Neutrophil (primary cell): ENCODE measurements around the gene EHMT1.
"Not testable (repeated sequence)": the region's sequence is repeated elsewhere in the genome, so short reads cannot be mapped to it uniquely, and the experiment has no call there.

Experiments
- H3K27ac ChIP-seq: fragments of 200-600 bp; sonication (generic); 2 replicates; pipeline ENCODE4 v1.5.1; 2016; ENCODE audit warnings: mild to moderate bottlenecking, moderate library complexity
- H3K27me3 ChIP-seq: fragments of 200-600 bp; sonication (generic); 2 replicates; pipeline ENCODE4 v1.6.0; 2016; ENCODE audit warnings: mild to moderate bottlenecking
- H3K36me3 ChIP-seq: fragments of 200-600 bp; sonication (generic); 2 replicates; pipeline ENCODE4 v1.5.1; 2017
- H3K4me1 ChIP-seq, 2 experiments: fragments of 200-600 bp in 1 of 2; sonication (generic) in 1 of 2; 1 replicate in 1 of 2; 2 replicates in 1 of 2; pipeline versions ENCODE4 v1.5.1 to v1.6.1; 2013 to 2016; ENCODE audit warnings: low read depth in 1 of 2, low read length in 1 of 2, mild to moderate bottlenecking in 1 of 2, moderate library complexity in 1 of 2; ENCODE audit not compliant: control insufficient read depth in 1 of 2, insufficient read depth in 1 of 2
- H3K4me3 ChIP-seq, 2 experiments: fragments of 200-600 bp in 1 of 2; sonication (generic) in 1 of 2; 1 replicate in 1 of 2; 2 replicates in 1 of 2; pipeline ENCODE4 v1.5.1; 2013 to 2016; ENCODE audit warnings: low read depth in 1 of 2, low read length in 1 of 2, mild to moderate bottlenecking in 1 of 2, moderate library complexity in 1 of 2
- H3K9me3 ChIP-seq: fragments of 200-600 bp; sonication (generic); 2 replicates; pipeline ENCODE4 v1.5.1; 2016
- CTCF ChIP-seq: fragments of 200-600 bp; sonication (generic); IDR thresholded peaks from 2 replicates; pipeline ENCODE4 v1.5.1; 2016; ENCODE audit warnings: antibody characterized with exemption

The EHMT1 gene

DNA sequence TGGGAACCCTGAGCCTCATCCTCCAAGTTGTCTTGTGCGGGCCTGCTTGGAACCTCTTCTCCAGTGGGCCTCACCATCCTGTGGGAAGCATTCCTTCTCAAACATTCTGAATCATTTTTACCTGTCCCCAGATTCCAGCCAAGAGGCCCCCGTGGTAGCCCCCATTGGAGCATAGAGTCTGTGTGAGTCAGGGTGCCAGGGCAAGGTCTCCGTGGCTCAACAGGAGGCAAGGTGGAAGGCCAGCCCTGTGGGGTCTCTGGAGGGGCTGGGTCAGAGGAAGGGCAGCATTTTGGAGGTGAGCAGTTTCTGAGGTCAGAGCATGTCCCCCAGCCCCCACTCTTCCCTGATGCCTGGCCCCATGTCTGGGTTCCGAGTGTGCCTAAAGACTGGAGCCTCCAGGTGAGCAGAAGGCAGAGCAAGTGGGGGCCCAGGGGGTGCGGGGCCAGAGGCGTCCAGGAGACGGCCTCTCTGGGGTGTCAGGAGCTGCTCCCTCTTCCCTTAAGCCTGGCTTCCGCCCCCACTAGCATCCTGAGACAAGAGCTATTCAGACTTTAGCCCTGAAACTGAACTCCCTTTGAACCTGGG is 260.9 kb downstream of the EHMT1 start:
- no peak overlapping the region for H3K27ac ChIP-seq
- H3K4me1 ChIP-seq, result no peaks in the 10 kb centered on the region
- no peaks in the 10 kb centered on the region for H3K36me3 ChIP-seq
- no peak overlapping the region for H3K4me3 ChIP-seq
- TF ChIP-seq CTCF, result no peak
- no peaks in the 10 kb centered on the region for H3K9me3 ChIP-seq
- peaks cover 60% of the 10 kb centered on the region for H3K27me3 ChIP-seq

DNA sequence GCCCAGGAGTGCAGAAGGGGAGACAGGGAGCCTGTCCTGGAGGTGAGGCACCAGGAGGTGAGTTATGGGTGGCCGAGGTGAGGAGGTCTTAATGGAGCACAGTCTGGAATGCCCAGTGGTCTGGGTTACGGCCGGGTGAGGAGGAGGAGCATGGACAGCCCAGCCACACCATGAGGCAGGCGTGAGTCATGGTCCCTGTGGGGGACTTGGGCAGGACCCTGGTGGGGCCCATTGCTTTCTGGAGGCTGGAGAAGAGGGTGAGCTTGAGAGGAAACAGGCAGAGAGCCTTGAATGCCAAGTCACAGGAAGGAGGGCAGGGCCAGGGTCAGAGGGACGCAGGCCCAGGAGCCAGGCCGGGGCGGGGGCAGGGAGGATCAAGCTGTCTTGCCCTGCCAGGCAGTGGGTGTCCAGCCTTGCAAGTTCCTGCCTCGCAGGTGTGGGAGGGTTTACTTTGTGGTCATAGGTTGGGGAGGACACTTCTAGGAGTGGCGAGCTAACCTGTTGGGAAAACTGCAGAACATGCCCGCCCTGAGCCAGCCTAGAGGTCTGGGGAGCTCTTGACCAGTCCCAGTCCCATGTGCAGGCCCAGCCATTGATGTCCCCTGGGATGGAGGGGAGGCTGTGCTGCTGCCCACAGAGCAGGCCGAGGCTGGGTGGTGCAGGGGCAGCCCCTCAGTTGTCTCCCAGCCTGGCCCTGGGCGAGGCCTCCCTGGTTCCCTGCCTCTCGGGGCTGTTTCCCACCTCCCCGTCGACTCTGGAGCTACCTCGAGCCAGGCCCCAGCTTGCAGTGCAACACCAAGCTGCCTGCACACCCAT is 261.6 kb downstream of the EHMT1 start:
- Histone ChIP-seq H3K27ac (no peak overlapping the region), H3K27me3 (peaks cover 52% of the 10 kb centered on the region), H3K9me3 (no peaks in the 10 kb centered on the region), H3K36me3 (no peaks in the 10 kb centered on the region), H3K4me3 (no peak overlapping the region), H3K4me1 (no peaks in the 10 kb centered on the region)
- no peak for TF ChIP-seq CTCF

DNA sequence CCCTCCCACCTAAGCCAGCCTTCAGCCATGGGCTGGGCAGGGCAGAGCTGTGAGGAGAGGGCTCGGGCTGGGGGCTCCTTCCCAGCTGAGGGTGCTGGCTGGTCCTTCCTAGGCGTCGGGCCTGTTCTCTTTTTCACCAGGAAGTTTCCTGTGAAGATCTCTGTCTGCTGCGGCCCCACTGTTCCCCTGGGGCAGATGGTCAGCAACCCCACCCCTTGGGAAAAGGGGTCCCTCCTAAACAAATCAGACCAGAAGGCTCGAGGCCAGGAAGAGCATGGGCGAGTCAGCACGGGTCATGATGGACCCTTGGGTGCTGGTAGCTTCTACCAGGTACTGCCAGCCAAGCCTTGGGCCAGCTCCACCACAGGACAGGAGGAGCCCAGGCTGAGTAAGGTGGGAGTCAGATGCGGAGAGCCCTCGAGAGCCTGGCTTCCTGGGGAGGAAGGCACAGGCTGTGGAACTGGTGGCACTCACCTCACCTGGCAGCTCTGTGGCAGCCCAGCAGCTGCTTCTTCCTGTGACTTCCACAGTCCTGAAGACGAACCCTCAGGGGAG is 262.2 kb downstream of the EHMT1 start:
- no peak overlapping the region for H3K27ac ChIP-seq
- H3K4me1 ChIP-seq, result no peaks in the 10 kb centered on the region
- no peaks in the 10 kb centered on the region for H3K9me3 ChIP-seq
- H3K4me3 ChIP-seq, result no peak overlapping the region
- H3K27me3 ChIP-seq, result peaks cover 46% of the 10 kb centered on the region
- H3K36me3 ChIP-seq, result no peaks in the 10 kb centered on the region
- TF ChIP-seq CTCF, result no peak

- H3K36me3 ChIP-seq, result no peaks in the 10 kb centered on the region
- no peaks in the 10 kb centered on the region for H3K9me3 ChIP-seq
- H3K4me1 ChIP-seq, result no peaks in the 10 kb centered on the region
- H3K27ac ChIP-seq, result no peak overlapping the region
- no peak for TF ChIP-seq CTCF
- no peak overlapping the region for H3K4me3 ChIP-seq
- peaks cover 38% of the 10 kb centered on the region for H3K27me3 ChIP-seq
These were observed 263.0 kb downstream of the EHMT1 start for GRCh38 chr9:137881591-137882505.

GRCh38 chr9:137882506-137882821 is 263.7 kb downstream of the EHMT1 start:
- no peaks in the 10 kb centered on the region for H3K4me1 ChIP-seq
- H3K9me3 ChIP-seq, result no peaks in the 10 kb centered on the region
- no peak for TF ChIP-seq CTCF
- no peaks in the 10 kb centered on the region for H3K36me3 ChIP-seq
- H3K27ac ChIP-seq, result no peak overlapping the region
- H3K27me3 ChIP-seq, result peaks cover 31% of the 10 kb centered on the region
- H3K4me3 ChIP-seq, result no peak overlapping the region

DNA sequence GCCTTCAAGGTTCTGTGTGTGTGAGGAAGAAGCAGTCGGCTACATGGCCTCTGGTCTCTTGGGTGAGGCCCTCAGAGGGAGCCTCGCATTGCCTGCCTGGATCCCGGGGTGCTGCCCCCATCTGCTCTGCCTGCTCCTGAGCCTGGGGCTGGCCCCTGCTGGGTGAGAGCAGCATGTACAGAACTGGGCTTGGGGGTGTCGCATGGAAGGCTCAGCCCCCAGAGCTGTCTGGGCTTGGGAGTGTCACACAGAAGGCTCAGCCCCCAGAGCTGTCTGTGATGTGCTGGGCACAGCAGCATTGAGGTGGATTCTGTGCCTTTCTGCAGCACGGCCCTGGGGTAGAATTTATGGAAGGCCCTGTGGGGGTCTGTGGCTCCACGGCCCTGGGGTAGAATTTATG is 265.2 kb downstream of the EHMT1 start:
- not testable (repeated sequence) for H3K36me3 ChIP-seq
- peaks cover 20% of the 10 kb centered on the region for H3K27me3 ChIP-seq

DNA sequence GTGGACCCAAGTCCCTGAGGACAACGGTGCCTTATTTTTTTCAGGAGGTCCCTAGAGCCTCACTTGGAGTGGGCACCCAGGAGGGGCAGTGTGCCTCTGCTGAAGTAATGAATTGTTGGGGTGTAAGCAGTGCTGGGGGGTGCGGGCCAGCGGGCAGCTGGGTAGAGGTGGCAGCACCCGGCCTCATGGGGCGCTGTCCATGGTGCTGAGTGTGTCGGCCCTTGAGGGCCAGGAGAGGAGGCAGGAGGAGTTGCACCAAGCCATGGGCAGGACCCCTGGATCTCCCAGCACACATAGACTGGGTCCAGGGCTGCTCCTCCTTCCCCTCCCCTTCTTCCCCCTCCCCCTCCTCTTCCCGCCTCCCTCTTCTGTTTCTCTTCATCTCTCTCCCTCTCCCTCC is 265.7 kb downstream of the EHMT1 start:
- H3K27ac ChIP-seq, H3K4me1 ChIP-seq, H3K4me3 ChIP-seq, H3K36me3 ChIP-seq, H3K9me3 ChIP-seq: not testable (repeated sequence)
- peaks cover 14% of the 10 kb centered on the region for H3K27me3 ChIP-seq

More for the DNA sequence above, 265.2 kb downstream of the EHMT1 start:
- H3K9me3 ChIP-seq, H3K4me3 ChIP-seq, H3K27ac ChIP-seq, H3K4me1 ChIP-seq: not testable (repeated sequence)

- H3K27me3 ChIP-seq, H3K27ac ChIP-seq, H3K4me1 ChIP-seq, H3K9me3 ChIP-seq, H3K4me3 ChIP-seq, H3K36me3 ChIP-seq: not testable (repeated sequence)
These were observed 266.3 kb downstream of the EHMT1 start for GRCh38 chr9:137885121-137885520.
